Measurements from ENCODE around the gene MYL1. TPM values are rescaled to one million over a fixed set of nuclear protein-coding genes. Genes with fewer than 3 reads are reported as not detected.

The MYL1 gene
- total RNA-seq, 4 donors from 2014 or later: not detected

DNA sequence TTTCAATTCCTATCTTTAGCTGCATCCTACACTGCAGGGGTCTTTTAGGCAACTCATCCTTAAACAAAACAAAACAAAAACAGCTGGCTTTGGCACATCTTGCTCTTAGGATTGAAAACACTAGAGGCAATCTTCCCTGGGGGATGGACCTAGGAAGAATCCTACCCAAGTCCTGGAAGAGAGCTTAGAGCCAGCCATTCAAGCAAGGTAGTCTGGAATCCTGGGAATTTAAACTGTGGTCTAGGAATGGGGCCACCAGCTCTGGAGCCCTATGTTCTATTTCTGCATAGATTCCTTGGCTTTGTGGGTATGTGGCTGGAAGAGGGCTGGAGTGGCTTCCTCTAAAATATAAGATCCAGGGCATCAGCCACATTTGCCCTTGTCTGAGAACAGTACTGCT lies 27.7 kb downstream of the MYL1 start:
- no peak for TF ChIP-seq POLR2A (IDR thresholded peaks at IDR 0.05)
- TF ChIP-seq EP300 (IDR thresholded peaks at IDR 0.05): no peak
- TF ChIP-seq CTCF (IDR thresholded peaks at IDR 0.05): no peak

GRCh38 chr2:210286123-210286680 lies 28.8 kb downstream of the MYL1 start:
- no peaks in the 10 kb centered on the region for H3K27me3 ChIP-seq
- TF ChIP-seq EP300 (IDR thresholded peaks at IDR 0.05): no peak
- TF ChIP-seq CTCF (IDR thresholded peaks at IDR 0.05): no peak

More for the DNA sequence above, 27.7 kb downstream of the MYL1 start:
- no peaks in the 10 kb centered on the region for H3K4me1 ChIP-seq
- DNase-seq (ENCODE audit: low spot score in 2 of 2): no peak
- peaks cover 0 to 11% (median 0%) of the 10 kb centered on the region in 4 donors for H3K9me3 ChIP-seq
- no peaks in the 10 kb centered on the region for H3K36me3 ChIP-seq
- H3K27ac ChIP-seq: no peak overlapping the region
- H3K27me3 ChIP-seq: no peaks in the 10 kb centered on the region
- H3K4me3 ChIP-seq: no peak overlapping the region

GRCh38 chr2:210277133-210277532 lies 37.8 kb downstream of the MYL1 start:
- H3K4me3 ChIP-seq: no peak overlapping the region
- no peak overlapping the region for H3K27ac ChIP-seq
- H3K4me1 ChIP-seq: no peaks in the 10 kb centered on the region
- DNase-seq (ENCODE audit: low spot score in 2 of 2): no peak
- no peaks in the 10 kb centered on the region for H3K27me3 ChIP-seq
- H3K9me3 ChIP-seq: no peaks in the 10 kb centered on the region
- 89 to 100% methylated on average over 1 of the region's 1 CpG for WGBS, 2 donors
- TF ChIP-seq EP300 (IDR thresholded peaks at IDR 0.05) (no peak), POLR2A (IDR thresholded peaks at IDR 0.05) (no peak)
- no peaks in the 10 kb centered on the region for H3K36me3 ChIP-seq

More at GRCh38 chr2:210286123-210286680, 28.8 kb downstream of the MYL1 start:
- Histone ChIP-seq H3K27ac (no peak overlapping the region), H3K9me3 (peaks cover 0 to 11% (median 0%) of the 10 kb centered on the region in 4 donors), H3K4me3 (no peak overlapping the region), H3K36me3 (no peaks in the 10 kb centered on the region), H3K4me1 (no peaks in the 10 kb centered on the region)
- DNase-seq (ENCODE audit: low spot score in 2 of 2): no peak

GRCh38 chr2:210271300-210271699 lies 43.7 kb downstream of the MYL1 start:
- H3K9me3 ChIP-seq: no peaks in the 10 kb centered on the region
- H3K36me3 ChIP-seq: no peaks in the 10 kb centered on the region
- H3K4me3 ChIP-seq: no peak overlapping the region
- TF ChIP-seq POLR2A (IDR thresholded peaks at IDR 0.05): no peak
- H3K27ac ChIP-seq: no peak overlapping the region
- DNase-seq (ENCODE audit: low spot score in 2 of 2): no peak
- H3K4me1 ChIP-seq: no peaks in the 10 kb centered on the region
- no peaks in the 10 kb centered on the region for H3K27me3 ChIP-seq

DNA sequence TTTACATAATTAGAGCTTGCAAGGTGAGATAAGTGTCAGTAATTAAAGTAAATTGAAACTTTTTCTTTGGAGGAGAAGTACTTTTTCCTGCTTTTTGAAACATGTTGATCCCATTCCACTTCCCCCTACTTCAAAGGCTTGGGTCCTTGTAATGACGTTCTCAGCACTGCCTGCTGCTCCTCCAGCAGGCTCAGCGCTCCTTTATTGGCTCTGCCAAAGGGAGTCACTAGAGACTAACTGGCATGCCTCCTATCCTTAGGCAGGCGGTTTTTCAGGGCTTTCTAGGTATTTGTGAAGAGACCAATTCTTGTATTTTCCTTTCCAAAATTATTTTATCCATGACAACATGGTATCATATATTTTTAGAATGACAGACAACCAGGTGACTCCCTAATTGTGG lies 45.8 kb downstream of the MYL1 start:
- no peak for DNase-seq (ENCODE audit: low spot score in 2 of 2)
- 25 to 30% methylated on average over 3 of the region's 3 CpGs for WGBS, 2 donors
- no peak overlapping the region for H3K27ac ChIP-seq
- H3K9me3 ChIP-seq: no peaks in the 10 kb centered on the region
- TF ChIP-seq EP300 (IDR thresholded peaks at IDR 0.05): no peak
- H3K36me3 ChIP-seq: no peaks in the 10 kb centered on the region
- no peaks in the 10 kb centered on the region for H3K27me3 ChIP-seq
- H3K4me3 ChIP-seq: no peak overlapping the region
- H3K4me1 ChIP-seq: no peaks in the 10 kb centered on the region

- no peak overlapping the region for H3K4me3 ChIP-seq
- H3K4me1 ChIP-seq: no peaks in the 10 kb centered on the region
- no peaks in the 10 kb centered on the region for H3K36me3 ChIP-seq
- H3K27me3 ChIP-seq: no peaks in the 10 kb centered on the region
- no peak for TF ChIP-seq POLR2A (IDR thresholded peaks at IDR 0.05)
- no peak for TF ChIP-seq EP300 (IDR thresholded peaks at IDR 0.05)
- TF ChIP-seq CTCF (IDR thresholded peaks at IDR 0.05): no peak
- H3K9me3 ChIP-seq: no peaks in the 10 kb centered on the region
- DNase-seq (ENCODE audit: low spot score in 2 of 2): no peak
- no peak overlapping the region for H3K27ac ChIP-seq
- 90 to 98% methylated on average over 1 of the region's 1 CpG for WGBS, 2 donors
Measured at GRCh38 chr2:210268281-210268680, 46.7 kb downstream of the MYL1 start.

DNA sequence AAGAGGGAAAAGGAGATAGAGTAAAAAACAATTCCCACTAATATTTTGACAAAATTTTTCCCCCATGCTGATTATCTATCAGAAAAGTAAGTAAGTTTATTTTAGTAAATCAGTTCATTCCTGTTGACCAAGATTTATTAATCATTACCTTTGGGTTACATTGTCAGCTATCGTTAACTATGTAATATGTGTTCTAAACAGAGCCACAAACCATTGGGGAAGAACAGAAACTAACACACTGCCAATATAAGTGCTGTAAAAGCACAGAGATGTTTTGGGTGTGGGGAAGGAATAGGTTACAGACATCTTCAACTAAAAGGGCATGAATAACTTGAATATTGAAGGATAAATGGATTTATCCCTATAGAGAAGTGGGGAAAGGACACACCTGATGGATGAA lies 47.3 kb downstream of the MYL1 start:
- no peak for DNase-seq (ENCODE audit: low spot score in 2 of 2)
- H3K27ac ChIP-seq: no peak overlapping the region
- no peak for TF ChIP-seq CTCF (IDR thresholded peaks at IDR 0.05)
- TF ChIP-seq EP300 (IDR thresholded peaks at IDR 0.05): no peak
- TF ChIP-seq POLR2A (IDR thresholded peaks at IDR 0.05): no peak
- no peaks in the 10 kb centered on the region for H3K27me3 ChIP-seq
- H3K9me3 ChIP-seq: no peaks in the 10 kb centered on the region
- no peaks in the 10 kb centered on the region for H3K36me3 ChIP-seq
- no peak overlapping the region for H3K4me3 ChIP-seq
- WGBS, 2 donors: 88 to 96% methylated on average over 1 of the region's 1 CpG
- H3K4me1 ChIP-seq: no peaks in the 10 kb centered on the region

All from tibial nerve (tissue), 4 donors.